ENCODE data around the gene SLC35B1. TPM values are rescaled to one million over a fixed set of nuclear protein-coding genes. Genes with fewer than 3 reads are reported as not detected.

Gene SLC35B1
- total and polyA plus RNA-seq, 10 of the 15 experiments (the other 5 are each of a cell fraction or from before 2014, with no cell fraction given) = 40.0 to 113 (median 51.6) TPM

DNA sequence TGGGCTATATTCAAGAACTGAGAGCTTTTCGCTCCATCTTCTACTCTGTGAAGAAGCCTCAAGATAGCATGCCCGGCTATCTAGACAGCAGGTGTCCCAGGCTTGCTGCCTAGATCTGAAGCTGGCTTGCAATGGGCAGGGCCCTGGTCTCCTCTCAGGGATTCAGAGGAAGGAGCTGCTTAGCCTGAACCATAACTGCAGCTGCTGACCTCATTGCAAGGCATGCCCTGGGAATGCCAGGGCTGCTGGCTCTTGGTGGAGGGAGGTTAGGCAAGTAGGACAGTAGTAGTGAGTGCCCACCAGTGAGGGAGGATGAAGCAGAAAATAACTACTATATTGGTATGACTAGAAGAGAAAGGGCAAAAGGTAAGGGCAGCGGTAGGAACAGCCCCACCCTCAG lies 21.3 kb upstream of the SLC35B1 start:
- DNase-seq (ENCODE audit: low read depth, low spot score) (no peak), FAIRE-seq (no peak), ATAC-seq (no peak)
- in situ Hi-C loops (cut with MboI) = no loop called here
- Histone ChIP-seq H3K4me2 (ENCODE audit: control insufficient read depth, insufficient read depth) (no peak overlapping the region), H4K20me1 (ENCODE audit: control insufficient read depth, insufficient read depth) (no peaks in the 10 kb centered on the region; the same call in 1 of the 2 replicates), H3K27me3 (replicated peaks in 1 of 2; ENCODE audit: control insufficient read depth in 2 of 2, insufficient read depth in 2 of 2, low read length in 1 of 2) (no peaks in the 10 kb centered on the region), H3K4me1 (ENCODE audit: control insufficient read depth, insufficient read depth, low read length) (peaks cover 5% of the 10 kb centered on the region), H3K9ac (ENCODE audit: control insufficient read depth, insufficient read depth, low read length) (no peak overlapping the region), H3K27ac (ENCODE audit: control insufficient read depth, insufficient read depth) (no peak overlapping the region), H3K9me3 (replicated peaks; ENCODE audit: control insufficient read depth, insufficient read depth, low read length) (no peaks in the 10 kb centered on the region; the same call in 2 of the 3 replicates), H2AFZ (ENCODE audit: control insufficient read depth, low read depth, low read length) (no peak overlapping the region), H3K4me3 (no peak overlapping the region), H3K79me2 (ENCODE audit: control insufficient read depth, insufficient read depth, low read length) (no peaks in the 10 kb centered on the region), H3K36me3 (ENCODE audit: control insufficient read depth in 2 of 2, insufficient read depth in 2 of 2, low read length in 1 of 2) (peaks cover 0 to 8% of the 10 kb centered on the region in 2 experiments; a peak in 3 of 4 replicates)
- ChIA-PET RAD21 (ENCODE audit: unreplicated experiment) (interaction anchor here (0.7 to 1.7 kb wide), 2 partner anchors 21 to 165 kb away, joined by 3 to 4 read pairs; partner anchors contain the start of gene SLC35B1), SMC1A (ENCODE audit: uncharacterized antibody, unreplicated experiment) (interaction anchor here (0.7 to 1.6 kb wide), 4 partner anchors 8 to 35 kb away, joined by 3 to 4 read pairs (median 4); no protein-coding TSS in a partner anchor), POLR2A (interaction anchor here (0.6 kb wide), 1 partner anchor 253 kb away, joined by 3 read pairs; no protein-coding TSS in a partner anchor), CTCF (interaction anchor here (0.7 to 1.1 kb wide), 2 partner anchors 49 to 172 kb away, joined by 3 read pairs; no protein-coding TSS in a partner anchor)
- intact Hi-C loops (cut with micrococcal nuclease; ENCODE audit: unreplicated experiment) = no loop called here
- no TSS peak for BruUV-seq (replicated peaks)
- WGBS (ENCODE audit: insufficient coverage, insufficient replicate concordance, low lambda C conversion rate, missing lambda C conversion rate) = 80% methylated on average over 3 of the region's 3 CpGs
- TF ChIP-seq, protein P1, sequence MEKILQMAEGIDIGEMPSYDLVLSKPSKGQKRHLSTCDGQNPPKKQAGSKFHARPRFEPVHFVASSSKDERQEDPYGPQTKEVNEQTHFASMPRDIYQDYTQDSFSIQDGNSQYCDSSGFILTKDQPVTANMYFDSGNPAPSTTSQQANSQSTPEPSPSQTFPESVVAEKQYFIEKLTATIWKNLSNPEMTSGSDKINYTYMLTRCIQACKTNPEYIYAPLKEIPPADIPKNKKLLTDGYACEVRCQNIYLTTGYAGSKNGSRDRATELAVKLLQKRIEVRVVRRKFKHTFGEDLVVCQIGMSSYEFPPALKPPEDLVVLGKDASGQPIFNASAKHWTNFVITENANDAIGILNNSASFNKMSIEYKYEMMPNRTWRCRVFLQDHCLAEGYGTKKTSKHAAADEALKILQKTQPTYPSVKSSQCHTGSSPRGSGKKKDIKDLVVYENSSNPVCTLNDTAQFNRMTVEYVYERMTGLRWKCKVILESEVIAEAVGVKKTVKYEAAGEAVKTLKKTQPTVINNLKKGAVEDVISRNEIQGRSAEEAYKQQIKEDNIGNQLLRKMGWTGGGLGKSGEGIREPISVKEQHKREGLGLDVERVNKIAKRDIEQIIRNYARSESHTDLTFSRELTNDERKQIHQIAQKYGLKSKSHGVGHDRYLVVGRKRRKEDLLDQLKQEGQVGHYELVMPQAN (conservative IDR thresholded peaks at IDR 0.05) = no peak
- TF ChIP-seq RCOR1 (conservative IDR thresholded peaks at IDR 0.05; ENCODE audit: low read depth, low read length) (no peak), SPI1 (IDR thresholded peaks at IDR 0.05; ENCODE audit: borderline replicate concordance, insufficient read depth, low read depth, low read length) (no peak)

DNA sequence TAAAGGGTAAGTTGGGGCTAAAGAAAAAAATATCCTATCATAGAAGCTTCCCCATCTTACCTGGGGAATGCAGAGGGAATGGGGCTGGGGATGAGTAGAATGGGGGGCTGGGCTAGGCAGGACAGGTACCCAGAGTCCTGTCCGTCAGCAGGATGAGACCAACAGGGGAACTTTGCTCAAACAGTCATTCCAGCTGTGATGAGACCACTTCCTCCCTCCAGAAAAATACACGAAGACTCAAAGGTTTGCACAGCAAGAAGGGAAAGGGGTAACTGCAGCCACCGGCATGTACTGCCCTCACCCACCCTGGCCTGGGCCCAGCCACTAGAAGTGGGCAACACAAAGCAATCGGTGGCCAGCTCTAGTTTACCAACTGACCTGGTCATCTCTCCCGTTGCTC lies 20.7 kb upstream of the SLC35B1 start:
- Histone ChIP-seq H3K36me3 (ENCODE audit: control insufficient read depth in 2 of 2, insufficient read depth in 2 of 2, low read length in 1 of 2) (peaks cover 0 to 8% of the 10 kb centered on the region in 2 experiments; a peak in 3 of 4 replicates), H3K4me2 (ENCODE audit: control insufficient read depth, insufficient read depth) (no peak overlapping the region), H4K20me1 (ENCODE audit: control insufficient read depth, insufficient read depth) (no peaks in the 10 kb centered on the region; the same call in 1 of the 2 replicates), H3K79me2 (ENCODE audit: control insufficient read depth, insufficient read depth, low read length) (no peaks in the 10 kb centered on the region), H2AFZ (ENCODE audit: control insufficient read depth, low read depth, low read length) (no peak overlapping the region), H3K9me3 (replicated peaks; ENCODE audit: control insufficient read depth, insufficient read depth, low read length) (no peaks in the 10 kb centered on the region; the same call in 2 of the 3 replicates), H3K4me3 (no peak overlapping the region), H3K4me1 (ENCODE audit: control insufficient read depth, insufficient read depth, low read length) (peaks cover 5% of the 10 kb centered on the region), H3K27ac (ENCODE audit: control insufficient read depth, insufficient read depth) (no peak overlapping the region), H3K9ac (ENCODE audit: control insufficient read depth, insufficient read depth, low read length) (no peak overlapping the region), H3K27me3 (replicated peaks in 1 of 2; ENCODE audit: control insufficient read depth in 2 of 2, insufficient read depth in 2 of 2, low read length in 1 of 2) (no peaks in the 10 kb centered on the region)
- BruUV-seq (replicated peaks) = no TSS peak
- ChIA-PET CTCF (interaction anchor here (0.6 kb wide), 1 partner anchor 328 kb away, joined by 3 read pairs; no protein-coding TSS in a partner anchor), RAD21 (ENCODE audit: unreplicated experiment) (interaction anchor here (0.6 kb wide), 1 partner anchor 33 kb away, joined by 3 read pairs; no protein-coding TSS in a partner anchor), POLR2A (interaction anchor here (0.6 to 0.9 kb wide), 4 partner anchors 12 to 34 kb away, joined by 3 to 4 read pairs (median 3); no protein-coding TSS in a partner anchor), SMC1A (ENCODE audit: uncharacterized antibody, unreplicated experiment) (interaction anchor here (1.3 to 1.6 kb wide), 2 partner anchors 8 to 18 kb away, joined by 3 to 4 read pairs; no protein-coding TSS in a partner anchor)
- FAIRE-seq = no peak
- intact Hi-C loops (cut with micrococcal nuclease; ENCODE audit: unreplicated experiment) = no loop called here
- in situ Hi-C loops (cut with MboI) = no loop called here
- WGBS (ENCODE audit: insufficient coverage, insufficient replicate concordance, low lambda C conversion rate, missing lambda C conversion rate) = 83% methylated on average over 5 of the region's 5 CpGs
- no peak for DNase-seq (ENCODE audit: low read depth, low spot score)
- 0 out of 2 replicates have a peak, but pooled peaks have one; percentile 5 for TF ChIP-seq RUNX3 (IDR thresholded peaks at IDR 0.05; ENCODE audit: low read length)
- TF ChIP-seq IRF3 (IDR thresholded peaks at IDR 0.05) = no peak
- ATAC-seq = no peak
